SK-N-SH (cell line): ENCODE data around the gene TIMM22. TPM values are rescaled to one million over a fixed set of nuclear protein-coding genes. Genes with fewer than 3 reads are reported as not detected.

Experiments
- CTCF ChIA-PET: fragments of 300-600, 350-600 bp; formaldehyde crosslinking; extraction: SDS; loops from one replicate; lab custom pipeline; 2021; lab: Yijun Ruan, JAX
- POLR2A ChIA-PET: fragments of 350-600 bp; sonication (Branson Sonifier 250); formaldehyde crosslinking; extraction: SDS; loops from one replicate; lab custom pipeline; 2020; ENCODE audit warnings: antibody characterized with exemption, inconsistent platforms; lab: Yijun Ruan, JAX
- DNase-seq: peaks from one replicate; pipeline ENCODE4 v3.0.0; 2012
- H2AFZ ChIP-seq: fragments of 200-600 bp; sonication (generic); 2 replicates; pipeline ENCODE4 v1.8.1; 2016; ENCODE audit warnings: antibody characterized with exemption, mild to moderate bottlenecking, low read depth
- H3F3A ChIP-seq: fragments of 200-600 bp; sonication (generic); replicated peaks from 2 replicates; pipeline ENCODE3; 2016; ENCODE audit warnings: antibody characterized with exemption, mild to moderate bottlenecking; ENCODE audit not compliant: insufficient read depth
- H3K27ac ChIP-seq, 2 experiments: fragments of 200-500 bp in 1 of 2; fragments of 200-600 bp in 1 of 2; sonication (Bioruptor generic) in 1 of 2; sonication (generic), shearing (Covaris generic) in 1 of 2; 2 replicates each; pipeline versions ENCODE4 v1.5.1 to v1.6.1; 2014 to 2016; ENCODE audit warnings: low read depth in 2 of 2, inconsistent platforms in 1 of 2, low read length in 1 of 2, mild to moderate bottlenecking in 1 of 2, mixed read lengths in 1 of 2
- H3K27me3 ChIP-seq: fragments of 200-600 bp; sonication (generic), shearing (Covaris generic); 2 replicates; pipeline ENCODE4 v1.6.1; 2016; ENCODE audit warnings: mixed run types; ENCODE audit not compliant: insufficient read depth
- H3K36me3 ChIP-seq, 2 experiments: fragments of 200-500 bp in 1 of 2; fragments of 200-600 bp in 1 of 2; sonication (Bioruptor generic) in 1 of 2; sonication (generic) in 1 of 2; replicated peaks in 1 of 2; 2 replicates each; pipeline versions ENCODE3 to v1.5.1; 2014 to 2016; ENCODE audit warnings: low read length in 1 of 2, mild to moderate bottlenecking in 1 of 2; ENCODE audit not compliant: insufficient read depth in 2 of 2, control insufficient read depth in 1 of 2
- H3K4me1 ChIP-seq, 2 experiments: fragments of 200-500 bp in 1 of 2; fragments of 200-600 bp in 1 of 2; sonication (Bioruptor generic) in 1 of 2; sonication (generic), shearing (Covaris generic) in 1 of 2; 2 replicates each; pipeline versions ENCODE4 v1.5.1 to v1.6.1; 2014 to 2016; ENCODE audit warnings: low read depth in 1 of 2, low read length in 1 of 2, mixed run types in 1 of 2; ENCODE audit not compliant: insufficient read depth in 2 of 2, control insufficient read depth in 1 of 2
- H3K4me2 ChIP-seq: fragments of 200-600 bp; sonication (generic), shearing (Covaris generic); 2 replicates; pipeline ENCODE4 v1.6.1; 2017; ENCODE audit warnings: mixed run types
- H3K4me3 ChIP-seq, 2 experiments: fragments of 200-500 bp in 1 of 2; fragments of 200-600 bp in 1 of 2; sonication (Bioruptor generic) in 1 of 2; sonication (generic), shearing (Covaris generic) in 1 of 2; 2 replicates each; pipeline versions ENCODE4 v1.5.1 to v1.8.1; 2014 to 2016; ENCODE audit warnings: low read depth in 2 of 2, inconsistent platforms in 1 of 2, low read length in 1 of 2, mild to moderate bottlenecking in 1 of 2, mixed read lengths in 1 of 2, moderate library complexity in 1 of 2
- H3K79me2 ChIP-seq: fragments of 200-600 bp; sonication (generic); 2 replicates; pipeline ENCODE4 v1.8.1; 2017; ENCODE audit warnings: mild to moderate bottlenecking; ENCODE audit not compliant: insufficient read depth
- H3K9ac ChIP-seq: fragments of 200-600 bp; sonication (generic); 2 replicates; pipeline ENCODE4 v1.6.1; 2017; ENCODE audit warnings: mixed run types
- H3K9me2 ChIP-seq: fragments of 200-600 bp; sonication (generic); 2 replicates; pipeline ENCODE4 v1.6.1; 2017; ENCODE audit warnings: mixed run types
- H3K9me3 ChIP-seq: fragments of 200-600 bp; sonication (generic); 2 replicates; pipeline ENCODE4 v1.6.1; 2017; ENCODE audit warnings: mixed run types, mild to moderate bottlenecking, moderate library complexity
- H4K20me1 ChIP-seq: fragments of 200-600 bp; sonication (generic); 2 replicates; pipeline ENCODE4 v1.6.1; 2017; ENCODE audit warnings: mild to moderate bottlenecking, mixed run types; ENCODE audit not compliant: insufficient read depth
- CHD2 ChIP-seq: fragments of 150-350 bp; IDR thresholded peaks from 2 replicates; pipeline ENCODE4 v1.6.1; 2018; ENCODE audit warnings: low read length; ENCODE audit not compliant: partially characterized antibody
- CTCF ChIP-seq: fragments of 200-600 bp; sonication (generic); IDR thresholded peaks from 2 replicates; pipeline ENCODE4 v1.6.1; 2017; ENCODE audit warnings: antibody characterized with exemption, mild to moderate bottlenecking, moderate library complexity
- EP300 ChIP-seq, 2 experiments: IDR thresholded peaks; 2 replicates each; pipeline versions ENCODE4 v1.4.0 to v1.6.1; 2012; ENCODE audit warnings: borderline replicate concordance in 1 of 2, low read depth in 1 of 2, low read length in 1 of 2
- FOSL2 ChIP-seq: IDR thresholded peaks from 2 replicates; pipeline ENCODE4 v1.4.0; 2012; ENCODE audit warnings: low read depth, mild to moderate bottlenecking, moderate library complexity, borderline replicate concordance
- FOXJ3 ChIP-seq: sonication (generic); formaldehyde crosslinking; IDR thresholded peaks from 2 replicates; pipeline ENCODE4 v1.5.1; 2020; ENCODE audit warnings: mild to moderate bottlenecking, missing genetic modification reagents
- GATA2 ChIP-seq: sonication (generic); formaldehyde crosslinking; IDR thresholded peaks from 2 replicates; pipeline ENCODE4 v1.5.0; 2020; ENCODE audit warnings: mild to moderate bottlenecking, missing genetic modification reagents
- IRF3 ChIP-seq: fragments of 150-350 bp; IDR thresholded peaks from 2 replicates; pipeline ENCODE4 v1.6.1; 2016; ENCODE audit warnings: mild to moderate bottlenecking, low read depth, low read length
- JUND ChIP-seq: IDR thresholded peaks from 2 replicates; pipeline ENCODE4 v1.4.0; 2012
- MAX ChIP-seq: IDR thresholded peaks from 2 replicates; pipeline ENCODE4 v1.4.0; 2012; ENCODE audit warnings: low read depth
- NRF1 ChIP-seq: IDR thresholded peaks from 2 replicates; pipeline ENCODE4 v1.6.1; 2012; ENCODE audit warnings: low read depth, mild to moderate bottlenecking, low read length
- REST ChIP-seq: IDR thresholded peaks from 2 replicates; pipeline ENCODE4 v1.6.1; 2012; ENCODE audit warnings: mild to moderate bottlenecking, low read depth, low read length, moderate library complexity
- TCF12 ChIP-seq: IDR thresholded peaks from 2 replicates; pipeline ENCODE4 v1.4.0; 2012
- TEAD4 ChIP-seq: IDR thresholded peaks from 2 replicates; pipeline ENCODE4 v1.4.0; 2012; ENCODE audit warnings: mild to moderate bottlenecking, borderline replicate concordance; ENCODE audit not compliant: insufficient read depth
- USF2 ChIP-seq: fragments of 150-350 bp; IDR thresholded peaks from 2 replicates; pipeline ENCODE4 v1.6.1; 2017; ENCODE audit warnings: antibody characterized with exemption, low read length, low read depth, borderline replicate concordance
- WGBS: methylation state at CpG from one replicate; pipeline ENCODE4 v1.1.6; 2017; ENCODE audit warnings: low lambda C conversion rate; 5-methylcytosine and 5-hydroxymethylcytosine counted together
- polyA plus RNA-seq, 3 experiments: library from polyadenylated mRNA; depleted of rRNA; stranded (reverse); fragments of >200 nt; gene quantifications; 2 replicates each; pipeline ENCODE4 v1.2.3, GENCODE V29; 2012

TIMM22 gene
- polyA plus RNA-seq, 1 of the 3 experiments (the other 2 are of a cell fraction): 9.9 TPM

GRCh38 chr17:1010586-1010985 is 13.7 kb downstream of the TIMM22 start:
- no peak overlapping the region for H2AFZ ChIP-seq
- H3K4me2 ChIP-seq: no peak overlapping the region
- DNase-seq: no peak
- 80% methylated on average over 2 of the region's 14 CpGs for WGBS
- no peaks in the 10 kb centered on the region for H3K79me2 ChIP-seq
- H3K9ac ChIP-seq: no peak overlapping the region
- H3K4me1 ChIP-seq: peaks cover 0 to 6% of the 10 kb centered on the region in 2 experiments; a peak in 1 of 4 replicates
- peaks cover 3% of the 10 kb centered on the region for H3F3A ChIP-seq
- CTCF ChIA-PET: interaction anchor here (1.1 to 2.1 kb wide), 3 partner anchors 11 to 49 kb away, joined by 3 to 7 read pairs (median 6); no protein-coding TSS in a partner anchor
- no peak for TF ChIP-seq REST
- TF ChIP-seq EP300 (IDR thresholded peaks at IDR 0.05; ENCODE audit: borderline replicate concordance in 1 of 2, low read depth in 1 of 2, low read length in 1 of 2): no peak
- TF ChIP-seq TEAD4: no peak
- TF ChIP-seq, all 33 proteins: peak for 0
- H3K4me3 ChIP-seq: no peak overlapping the region
- H3K36me3 ChIP-seq: peaks cover 7 to 39% of the 10 kb centered on the region in 2 experiments
- no peaks in the 10 kb centered on the region for H3K9me3 ChIP-seq
- H3K27me3 ChIP-seq: no peaks in the 10 kb centered on the region
- POLR2A ChIA-PET: no interaction called here
- H3K27ac ChIP-seq: no peak overlapping the region
- no peaks in the 10 kb centered on the region for H3K9me2 ChIP-seq
- peaks cover 8% of the 10 kb centered on the region for H4K20me1 ChIP-seq

GRCh38 chr17:1011138-1011537 is 14.2 kb downstream of the TIMM22 start:
- Histone ChIP-seq H4K20me1 (0 out of 2 replicates have a peak, but pooled peaks cover 3% of the 10 kb centered on the region), H3K9me2 (no peaks in the 10 kb centered on the region), H3K79me2 (no peaks in the 10 kb centered on the region), H3F3A (no peaks in the 10 kb centered on the region), H3K27me3 (no peaks in the 10 kb centered on the region), H3K4me3 (no peak overlapping the region), H3K36me3 (peaks cover 7 to 41% of the 10 kb centered on the region in 2 experiments), H2AFZ (no peak overlapping the region), H3K27ac (no peak overlapping the region), H3K4me1 (peaks cover 0 to under 1% of the 10 kb centered on the region in 2 experiments; a peak in 1 of 4 replicates), H3K4me2 (no peak overlapping the region), H3K9ac (no peak overlapping the region), H3K9me3 (no peaks in the 10 kb centered on the region)
- DNase-seq: no peak
- ChIA-PET POLR2A (no interaction called here), CTCF (interaction anchor here (1.0 to 2.1 kb wide), 4 partner anchors 12 to 48 kb away, joined by 3 to 7 read pairs (median 4); partner anchors contain the start of gene TIMM22)
- WGBS: 95% methylated on average over 10 of the region's 10 CpGs
- TF ChIP-seq USF2 (no peak), TEAD4 (no peak), CHD2 (no peak), REST (no peak), CTCF (no peak), JUND (no peak), GATA2 (CRISPR knock-in tag) (no peak), MAX (no peak), TCF12 (no peak), IRF3 (no peak), NRF1 (no peak), FOSL2 (no peak), FOXJ3 (CRISPR knock-in tag) (no peak)
